Measurements from ENCODE around the gene ARSI.

- no peak for TF ChIP-seq CTCF (IDR thresholded peaks at IDR 0.05)
- no peak for TF ChIP-seq RCOR1 (IDR thresholded peaks at IDR 0.05; ENCODE audit: low read length)
- no peak for TF ChIP-seq RXRA (IDR thresholded peaks at IDR 0.05; ENCODE audit: borderline replicate concordance, low read depth)
- TF ChIP-seq IRF3 (IDR thresholded peaks at IDR 0.05; ENCODE audit: low read depth, low read length): no peak
- TF ChIP-seq USF1 (IDR thresholded peaks at IDR 0.05; ENCODE audit: borderline replicate concordance, low read depth): no peak
Observed at GRCh38 chr5:150249744-150250143, 53.0 kb downstream of the ARSI start.
